K562 treated with DMSO at 1 percent for 48 hours (cell line): ENCODE measurements around the gene RWDD2A. TPM values are rescaled to one million over a fixed set of nuclear protein-coding genes. Genes with fewer than 3 reads are reported as not detected.

Experiments
- total RNA-seq: library from RNA; unstranded; fragments of 300-600 nt; gene quantifications from 2 replicates; pipeline ENCODE4 v1.2.3, GENCODE V29; 2022; ENCODE audit warnings: low replicate concordance; ENCODE audit errors: extremely low read depth

The RWDD2A gene
- not detected in 2 replicates for total RNA-seq

DNA sequence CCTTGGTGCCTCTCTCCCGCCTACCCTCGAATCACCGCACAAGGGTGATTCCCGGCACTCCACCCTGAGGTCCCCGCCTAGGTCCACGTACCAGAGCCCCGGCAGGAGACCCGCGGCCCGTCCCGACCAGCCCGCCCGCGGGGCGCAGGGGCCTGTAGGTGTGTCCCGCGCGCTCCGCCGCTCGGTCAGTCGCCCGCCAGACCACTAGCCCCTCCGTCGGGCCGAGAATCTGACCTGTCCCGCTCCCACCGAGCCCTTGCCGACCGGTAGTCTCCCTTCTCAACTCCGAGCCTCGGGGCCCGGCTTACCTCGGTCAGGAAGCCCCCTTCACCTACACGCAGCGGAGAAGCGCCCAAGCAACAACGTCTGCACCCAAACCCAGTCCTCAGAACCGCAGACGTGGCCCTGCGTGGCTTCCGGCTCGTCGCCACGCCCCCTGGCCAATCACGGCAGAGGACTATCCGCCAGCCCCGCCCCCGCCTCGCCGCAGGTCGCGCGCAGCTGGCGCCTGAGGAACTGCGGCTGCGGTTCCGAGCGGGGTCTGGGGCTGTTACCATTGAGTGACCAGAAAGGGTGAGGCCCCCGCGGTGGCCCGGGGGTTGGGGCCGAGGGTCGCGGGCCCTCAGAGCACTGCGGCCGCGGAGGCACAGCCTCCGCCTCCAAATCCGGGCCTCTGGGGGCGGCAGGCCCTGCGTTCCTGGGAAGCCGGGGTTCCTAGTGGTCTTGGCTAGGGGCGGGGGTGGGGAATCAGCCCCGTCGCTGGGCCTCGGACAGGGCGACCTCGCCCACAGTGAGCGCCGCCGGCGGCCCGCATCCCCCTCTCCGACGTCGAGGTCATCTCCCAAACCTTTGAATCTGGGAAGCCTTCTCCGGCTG, at the start of gene RWDD2A, which contains the start of gene PGM3:
RWDD2A (plus strand) TSS at position 487 of the 876 bp plus-strand sequence. CDS start 1,095 bp downstream, outside the sequence.
PGM3 (minus strand) TSS at position 395 of the 876 bp plus-strand sequence. CDS start 2,253 bp downstream, outside the sequence.

Other genes starting within 250 kb of the RWDD2A start
- not detected in 2 replicates for gene UBE3D, start 127.5 kb upstream of the RWDD2A start, total RNA-seq
- gene DOP1A, start 125.7 kb upstream of the RWDD2A start, total RNA-seq, result not detected in 2 replicates
- gene PGM3, start 92 bp upstream of the RWDD2A start, total RNA-seq, result not detected in 2 replicates
- gene ME1, start 237.7 kb downstream of the RWDD2A start, total RNA-seq, result not detected in 2 replicates